HUES64 (cell line): ENCODE results near the gene ADAMTS7.
A peak's percentile ranks its signal among the peaks of the same experiment; 100 is the strongest.
"Not testable (repeated sequence)": the region's sequence is repeated elsewhere in the genome, so short reads cannot be mapped to it uniquely, and the experiment has no call there.

Source experiments
- H3K27ac ChIP-seq: 2 replicates; pipeline ENCODE4 v1.7.0; 2013; ENCODE audit warnings: low read depth, low read length, inconsistent platforms
- H3K27me3 ChIP-seq: 2 replicates; pipeline ENCODE4 v1.6.1; 2013; ENCODE audit warnings: mild to moderate bottlenecking, low read length; ENCODE audit not compliant: insufficient read depth
- H3K36me3 ChIP-seq: 2 replicates; pipeline ENCODE4 v1.6.1; 2013; ENCODE audit warnings: mild to moderate bottlenecking, low read length; ENCODE audit not compliant: insufficient read depth
- H3K4me1 ChIP-seq: 2 replicates; pipeline ENCODE4 v1.6.1; 2013; ENCODE audit warnings: mild to moderate bottlenecking, low read length, moderate library complexity; ENCODE audit not compliant: insufficient read depth
- H3K4me3 ChIP-seq: 2 replicates; pipeline ENCODE4 v1.5.1; 2013; ENCODE audit warnings: mild to moderate bottlenecking, low read length, moderate library complexity
- H3K9ac ChIP-seq: 2 replicates; pipeline ENCODE4 v1.6.1; 2013; ENCODE audit warnings: mild to moderate bottlenecking, low read depth, low read length
- H3K9me3 ChIP-seq: 2 replicates; pipeline ENCODE4 v1.6.1; 2013; ENCODE audit warnings: low read depth, low read length; ENCODE audit not compliant: insufficient read depth
- WGBS: fragments of 150-250, 120-280 bp; methylation state at CpG from one replicate; pipeline ENCODE4 v1.1.7; 2013; ENCODE audit warnings: missing lambda C conversion rate; 5-methylcytosine and 5-hydroxymethylcytosine counted together

ADAMTS7 gene

DNA sequence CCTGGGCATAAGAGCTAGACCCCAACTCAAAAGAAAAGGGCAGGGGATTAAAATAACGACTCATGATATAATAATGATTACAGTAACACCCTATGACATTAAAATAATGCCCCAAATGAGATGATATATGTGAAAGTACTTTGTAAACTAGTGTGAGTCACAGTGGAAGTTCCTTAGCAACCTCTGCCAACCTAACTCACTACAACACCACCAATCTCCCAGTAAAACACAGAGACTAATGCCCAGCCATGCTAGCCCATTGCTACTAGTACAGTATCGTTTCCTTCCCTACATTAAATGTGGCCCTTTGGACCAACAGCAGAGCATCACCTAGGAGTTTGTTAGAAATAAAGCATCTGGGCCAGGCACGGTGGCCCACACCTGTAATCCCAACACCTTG is 11.2 kb upstream of the ADAMTS7 start:
- Histone ChIP-seq H3K36me3 (no peaks in the 10 kb centered on the region), H3K27me3 (no peaks in the 10 kb centered on the region), H3K4me1 (no peaks in the 10 kb centered on the region), H3K9me3 (no peaks in the 10 kb centered on the region), H3K27ac (no peak overlapping the region), H3K4me3 (no peak overlapping the region), H3K9ac (no peak overlapping the region)
- 45% methylated on average over 2 of the region's 3 CpGs for WGBS

- Histone ChIP-seq H3K36me3 (no peaks in the 10 kb centered on the region), H3K27ac (0 out of 2 replicates have a peak overlapping the region, but pooled peaks have one; percentile 20), H3K9me3 (no peaks in the 10 kb centered on the region), H3K9ac (peak overlapping the region; percentile 68; the same call in 1 of the 2 replicates), H3K27me3 (peaks cover 22% of the 10 kb centered on the region), H3K4me3 (peak overlapping the region; percentile 43), H3K4me1 (peaks cover 4% of the 10 kb centered on the region; the same call in 1 of the 2 replicates)
- 77% methylated on average over 24 of the region's 24 CpGs for whole genome bisulfite sequencing
These were observed 540 bp upstream of the ADAMTS7 start for GRCh38 chr15:78811825-78812183.

DNA sequence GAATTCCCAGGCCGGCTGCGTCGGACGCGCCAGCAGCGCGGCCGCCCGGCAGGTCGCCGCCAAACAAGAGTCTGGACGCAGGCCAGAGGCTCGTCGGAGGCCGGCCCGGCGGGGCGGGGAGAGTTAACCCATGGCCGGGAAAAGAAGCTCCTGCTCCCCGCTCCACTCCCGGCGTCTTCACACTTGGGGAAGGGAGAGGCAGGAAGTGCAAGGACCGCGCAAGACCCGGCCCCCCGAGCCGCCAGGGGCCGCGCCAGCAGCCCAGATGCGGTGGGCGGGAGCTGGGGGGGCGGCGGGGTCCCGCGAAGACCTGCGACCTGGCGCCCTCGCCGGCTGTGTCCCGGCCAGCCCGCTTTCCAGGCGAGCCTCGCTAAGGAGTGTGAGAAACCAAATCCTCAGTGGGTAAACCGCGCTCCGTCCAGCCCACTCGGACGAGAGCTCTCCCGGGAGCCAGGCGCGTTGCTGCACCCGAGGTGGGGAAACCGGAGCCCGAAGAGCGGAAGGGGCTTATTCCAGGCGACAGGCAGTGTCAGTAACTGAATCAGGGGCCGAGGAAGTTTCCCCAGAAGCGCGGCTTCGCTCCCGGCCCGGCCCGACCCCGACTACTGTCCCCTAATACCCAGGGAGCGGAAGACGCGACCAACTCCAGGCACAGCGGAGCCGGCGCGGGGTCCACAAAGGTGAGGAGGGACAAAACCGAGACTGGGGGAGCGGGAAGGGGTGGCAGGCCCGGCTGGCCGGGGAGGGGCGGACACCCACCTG is 721 bp downstream of the ADAMTS7 start:
- Histone ChIP-seq H3K27me3 (peaks cover 22% of the 10 kb centered on the region), H3K36me3 (no peaks in the 10 kb centered on the region), H3K27ac (peak overlapping the region; percentile 64), H3K4me1 (peaks cover 10% of the 10 kb centered on the region; the same call in 1 of the 2 replicates), H3K4me3 (peak overlapping the region; percentile 93), H3K9me3 (no peaks in the 10 kb centered on the region), H3K9ac (peak overlapping the region; percentile 76)
- WGBS: under 1% methylated on average over 76 of the region's 76 CpGs

- 18% methylated on average over 11 of the region's 11 CpGs for whole genome bisulfite sequencing
- Histone ChIP-seq H3K27me3 (peaks cover 22% of the 10 kb centered on the region), H3K4me3 (peak overlapping the region; percentile 93), H3K36me3 (no peaks in the 10 kb centered on the region), H3K27ac (no peak overlapping the region), H3K4me1 (peaks cover 11% of the 10 kb centered on the region), H3K9ac (peak overlapping the region; percentile 76), H3K9me3 (no peaks in the 10 kb centered on the region)
These were observed 1.3 kb downstream of the ADAMTS7 start for GRCh38 chr15:78810003-78810361.

DNA sequence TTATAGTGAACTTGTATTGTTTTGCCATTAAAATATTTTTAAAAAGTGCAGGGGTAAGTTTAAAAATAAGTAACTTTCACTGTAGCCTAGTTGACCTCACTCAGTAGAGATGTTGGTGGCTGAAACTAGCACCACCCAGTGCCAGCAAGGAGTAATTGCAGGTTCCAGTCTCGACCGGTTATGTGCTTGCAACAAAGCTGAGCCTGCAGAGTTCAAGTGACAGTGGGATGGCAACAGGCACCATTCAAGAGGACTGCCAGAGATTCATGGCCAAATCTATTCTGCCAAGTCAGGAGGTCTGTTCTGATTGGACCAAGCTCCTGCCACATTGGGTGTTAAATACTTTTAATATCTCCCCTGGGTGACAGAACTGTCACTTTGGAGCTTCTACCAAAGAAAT is 2.7 kb downstream of the ADAMTS7 start:
- H3K27ac ChIP-seq: no peak overlapping the region
- H3K9me3 ChIP-seq: no peaks in the 10 kb centered on the region
- 0 out of 2 replicates have a peak, but pooled peaks cover 2% of the 10 kb centered on the region for H3K36me3 ChIP-seq
- peaks cover 26% of the 10 kb centered on the region for H3K4me1 ChIP-seq
- H3K9ac ChIP-seq: no peak overlapping the region
- 10% methylated on average over 2 of the region's 2 CpGs for WGBS
- peaks cover 22% of the 10 kb centered on the region for H3K27me3 ChIP-seq
- H3K4me3 ChIP-seq: no peak overlapping the region

DNA sequence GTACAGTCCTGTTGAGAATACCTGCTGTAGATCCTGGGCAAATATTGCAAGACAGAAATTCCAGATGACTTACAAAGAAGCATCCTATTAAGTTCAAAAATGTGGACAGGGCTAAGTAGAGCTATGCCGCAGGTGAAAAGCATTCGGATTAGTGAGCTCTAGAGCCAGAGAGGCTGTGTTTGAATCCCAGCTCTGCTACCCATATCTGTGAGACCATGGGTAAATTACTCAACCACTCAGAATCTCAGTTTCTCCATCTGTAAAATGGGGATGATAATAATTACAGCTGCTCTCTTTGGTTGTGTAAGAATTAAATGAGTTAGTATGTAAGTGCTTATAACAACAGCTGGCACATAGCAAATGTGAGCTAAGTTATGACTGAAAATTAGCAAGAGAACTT is 3.9 kb downstream of the ADAMTS7 start:
- H3K27me3 ChIP-seq: peaks cover 17% of the 10 kb centered on the region
- 95% methylated on average over 2 of the region's 2 CpGs for WGBS
- H3K4me1 ChIP-seq: peaks cover 27% of the 10 kb centered on the region

GRCh38 chr15:78804391-78804792 is 6.9 kb downstream of the ADAMTS7 start:
- Histone ChIP-seq H3K36me3 (0 out of 2 replicates have a peak, but pooled peaks cover 4% of the 10 kb centered on the region), H3K9ac (no peak overlapping the region), H3K27ac (peak overlapping the region; percentile 9; the same call in 1 of the 2 replicates)

More for the DNA sequence above, 3.9 kb downstream of the ADAMTS7 start:
- H3K9me3 ChIP-seq: no peaks in the 10 kb centered on the region
- H3K27ac ChIP-seq: no peak overlapping the region
- H3K9ac ChIP-seq: no peak overlapping the region
- H3K36me3 ChIP-seq: 0 out of 2 replicates have a peak, but pooled peaks cover 4% of the 10 kb centered on the region
- no peak overlapping the region for H3K4me3 ChIP-seq

GRCh38 chr15:78800806-78801205 is 10.5 kb downstream of the ADAMTS7 start:
- peaks cover 18% of the 10 kb centered on the region for H3K4me1 ChIP-seq
- no peak overlapping the region for H3K9ac ChIP-seq
- no peaks in the 10 kb centered on the region for H3K9me3 ChIP-seq
- H3K27ac ChIP-seq: no peak overlapping the region
- H3K36me3 ChIP-seq: peaks cover 23% of the 10 kb centered on the region
- WGBS: 93% methylated on average over 21 of the region's 21 CpGs
- no peaks in the 10 kb centered on the region for H3K27me3 ChIP-seq
- no peak overlapping the region for H3K4me3 ChIP-seq

More at GRCh38 chr15:78804391-78804792, 6.9 kb downstream of the ADAMTS7 start:
- H3K27me3 ChIP-seq: peaks cover 6% of the 10 kb centered on the region
- H3K4me3 ChIP-seq: peak overlapping the region; percentile 7; the same call in 1 of the 2 replicates
- peaks cover 23% of the 10 kb centered on the region for H3K4me1 ChIP-seq
- 17% methylated on average over 14 of the region's 14 CpGs for WGBS
- no peaks in the 10 kb centered on the region for H3K9me3 ChIP-seq

GRCh38 chr15:78800189-78800588 is 11.1 kb downstream of the ADAMTS7 start:
- H3K4me3 ChIP-seq: no peak overlapping the region
- H3K9me3 ChIP-seq: no peaks in the 10 kb centered on the region
- H3K36me3 ChIP-seq: peaks cover 28% of the 10 kb centered on the region
- peaks cover 18% of the 10 kb centered on the region for H3K4me1 ChIP-seq
- no peak overlapping the region for H3K9ac ChIP-seq
- WGBS: 97% methylated on average over 48 of the region's 48 CpGs
- H3K27ac ChIP-seq: no peak overlapping the region
- no peaks in the 10 kb centered on the region for H3K27me3 ChIP-seq

GRCh38 chr15:78799102-78799501 is 12.2 kb downstream of the ADAMTS7 start:
- not testable (repeated sequence) for H3K27ac ChIP-seq, H3K4me1 ChIP-seq, H3K9me3 ChIP-seq

DNA sequence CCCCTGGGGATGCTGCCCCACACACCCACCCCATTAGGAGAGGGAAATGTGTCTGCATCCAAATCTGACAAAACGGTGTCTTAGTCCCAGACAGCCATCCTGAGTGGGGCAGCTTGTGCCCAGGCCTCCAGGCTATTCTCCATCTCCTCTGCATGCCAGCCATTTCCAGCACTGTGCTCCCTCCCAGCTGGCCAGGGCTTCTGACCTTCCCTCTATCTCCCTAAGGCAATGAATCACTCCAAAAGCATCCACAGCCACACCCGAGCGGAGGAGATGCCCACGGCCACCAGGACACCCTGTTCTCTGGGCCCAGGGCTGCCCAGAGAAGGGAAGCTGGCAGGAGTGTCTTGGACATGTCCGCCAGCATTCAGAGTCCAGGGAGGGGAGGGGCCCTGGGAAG is 12.9 kb downstream of the ADAMTS7 start:
- WGBS: 90% methylated on average over 5 of the region's 5 CpGs
- H3K4me3 ChIP-seq, H3K9ac ChIP-seq, H3K9me3 ChIP-seq, H3K27ac ChIP-seq, H3K4me1 ChIP-seq, H3K27me3 ChIP-seq: not testable (repeated sequence)
- peaks cover 32% of the 10 kb centered on the region for H3K36me3 ChIP-seq

More at GRCh38 chr15:78799102-78799501, 12.2 kb downstream of the ADAMTS7 start:
- H3K9ac ChIP-seq, H3K4me3 ChIP-seq, H3K27me3 ChIP-seq: not testable (repeated sequence)
- peaks cover 34% of the 10 kb centered on the region for H3K36me3 ChIP-seq
- WGBS: 90% methylated on average over 2 of the region's 7 CpGs
